Measurements from ENCODE around the gene FBLN2. TPM values are rescaled to one million over a fixed set of nuclear protein-coding genes. Genes with fewer than 3 reads are reported as not detected.

The FBLN2 gene
- total and polyA plus RNA-seq, 2 of the 4 experiments (the other 2 are of a cell fraction): 11.8 to 60.8 TPM

DNA sequence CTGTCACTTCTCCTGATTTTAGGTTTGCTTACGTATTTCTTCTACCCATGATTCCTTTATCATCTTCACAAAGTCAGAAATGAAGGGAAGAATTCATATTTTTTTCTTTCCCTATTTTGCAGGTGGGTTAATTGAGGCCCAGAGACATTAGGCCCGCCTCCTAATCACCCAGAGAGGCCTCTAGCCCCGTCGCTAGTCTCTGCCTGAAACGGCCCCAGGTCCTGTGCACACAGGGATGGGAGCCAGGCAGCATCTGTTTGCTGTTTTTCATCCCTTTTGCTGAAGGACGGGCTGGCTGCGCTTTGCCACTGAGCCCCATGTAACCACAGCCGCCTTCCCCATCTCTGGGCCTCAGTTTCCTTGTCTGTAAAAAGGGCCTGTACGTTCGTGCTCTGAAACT lies 135.9 kb downstream of the FBLN2 start:
- Histone ChIP-seq H2BK20ac (ENCODE audit: low read depth, low read length) (no peak overlapping the region), H3K9ac (ENCODE audit: low read depth, low read length) (no peak overlapping the region), H3K14ac (replicated peaks; ENCODE audit: low read depth, low read length) (no peak overlapping the region), H3K27ac (ENCODE audit: insufficient read depth, low read length) (no peak overlapping the region), H3K4me1 (ENCODE audit: control insufficient read depth, insufficient read depth, low read length) (no peaks in the 10 kb centered on the region), H3K79me1 (ENCODE audit: low read depth in 1 of 2, low read length in 2 of 2) (no peaks in the 10 kb centered on the region), H2AK9ac (replicated peaks; ENCODE audit: low read depth, low read length, poor library complexity) (no peak overlapping the region), H4K5ac (ENCODE audit: low read depth, low read length) (no peak overlapping the region), H2BK5ac (ENCODE audit: low read depth, low read length, poor library complexity, severe bottlenecking) (no peak overlapping the region), H2BK15ac (ENCODE audit: low read depth, low read length) (no peak overlapping the region), H3K27me3 (ENCODE audit: control insufficient read depth, insufficient read depth, low read length) (peaks cover 9% of the 10 kb centered on the region), H3K36me3 (ENCODE audit: control insufficient read depth, insufficient read depth, low read length) (no peaks in the 10 kb centered on the region), H4K8ac (ENCODE audit: low read depth in 2 of 2, low read length in 2 of 2) (no peak overlapping the region), H2AK5ac (ENCODE audit: low read depth, low read length) (no peak overlapping the region), H3K9me3 (ENCODE audit: control insufficient read depth, insufficient read depth, low read length) (no peaks in the 10 kb centered on the region), H3K4me3 (ENCODE audit: insufficient read depth, low read depth, low read length) (no peak overlapping the region), H3K18ac (ENCODE audit: low read depth, low read length) (no peak overlapping the region), H2AFZ (replicated peaks; ENCODE audit: low read length, poor library complexity) (no peak overlapping the region), H3K56ac (ENCODE audit: extremely low read depth, insufficient read depth, low read length) (no peak overlapping the region), H4K91ac (ENCODE audit: insufficient read depth, low read depth, low read length) (no peak overlapping the region), H3K4ac (ENCODE audit: low read depth, low read length) (no peak overlapping the region), H2BK120ac (ENCODE audit: low read depth, low read length) (no peak overlapping the region), H3K23ac (ENCODE audit: low read depth, low read length) (no peak overlapping the region), H4K20me1 (ENCODE audit: insufficient read depth, low read length) (no peaks in the 10 kb centered on the region), H3K9me1 (ENCODE audit: insufficient read depth, low read length) (no peaks in the 10 kb centered on the region), H3K4me2 (ENCODE audit: low read depth, low read length) (no peak overlapping the region)
- in situ Hi-C loops (cut with MboI; ENCODE audit: low sequenced_read_pairs): no loop called here
- TF ChIP-seq RCOR1 (IDR thresholded peaks at IDR 0.05; ENCODE audit: insufficient replicate concordance, low read length): no peak
- TF ChIP-seq, protein P1, sequence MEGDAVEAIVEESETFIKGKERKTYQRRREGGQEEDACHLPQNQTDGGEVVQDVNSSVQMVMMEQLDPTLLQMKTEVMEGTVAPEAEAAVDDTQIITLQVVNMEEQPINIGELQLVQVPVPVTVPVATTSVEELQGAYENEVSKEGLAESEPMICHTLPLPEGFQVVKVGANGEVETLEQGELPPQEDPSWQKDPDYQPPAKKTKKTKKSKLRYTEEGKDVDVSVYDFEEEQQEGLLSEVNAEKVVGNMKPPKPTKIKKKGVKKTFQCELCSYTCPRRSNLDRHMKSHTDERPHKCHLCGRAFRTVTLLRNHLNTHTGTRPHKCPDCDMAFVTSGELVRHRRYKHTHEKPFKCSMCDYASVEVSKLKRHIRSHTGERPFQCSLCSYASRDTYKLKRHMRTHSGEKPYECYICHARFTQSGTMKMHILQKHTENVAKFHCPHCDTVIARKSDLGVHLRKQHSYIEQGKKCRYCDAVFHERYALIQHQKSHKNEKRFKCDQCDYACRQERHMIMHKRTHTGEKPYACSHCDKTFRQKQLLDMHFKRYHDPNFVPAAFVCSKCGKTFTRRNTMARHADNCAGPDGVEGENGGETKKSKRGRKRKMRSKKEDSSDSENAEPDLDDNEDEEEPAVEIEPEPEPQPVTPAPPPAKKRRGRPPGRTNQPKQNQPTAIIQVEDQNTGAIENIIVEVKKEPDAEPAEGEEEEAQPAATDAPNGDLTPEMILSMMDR (conservative IDR thresholded peaks at IDR 0.05; ENCODE audit: low read depth, low read length): no peak
- no peak for TF ChIP-seq RAD21 (IDR thresholded peaks at IDR 0.05; ENCODE audit: low read length)
- no TSS peak for BruUV-seq (replicated peaks)
- ATAC-seq (ENCODE audit: low read depth): no peak
- DNase-seq: no peak
- ChIA-PET CTCF (no interaction called here), POLR2A (ENCODE audit: unreplicated experiment) (no interaction called here)
- intact Hi-C loops (cut with micrococcal nuclease): no loop called here
- dilution Hi-C loops (cut with HindIII; ENCODE audit: low sequenced_read_pairs, unreplicated experiment): no loop called here
- 6% methylated on average over 3 of the region's 10 CpGs; no CpG with 5 or more reads in 1 of the 2 experiments for WGBS, 2 experiments (ENCODE audit: extremely low coverage in 2 of 2, insufficient read length in 1 of 2)

Measured in IMR-90 (cell line).